NCI-H1930 (cell line): ENCODE measurements around the gene ACACA.
A peak's percentile ranks its signal among the peaks of the same experiment; 100 is the strongest.

Experiments used
- DNase-seq, 2 experiments: peaks; one replicate each; lab custom pipeline; 2025; lab: John Stamatoyannopoulos, UW

ACACA gene

GRCh38 chr17:37231887-37232286 is 174.7 kb downstream of the ACACA start:
- no peak for DNase-seq

- no peak for DNase-seq
Observed at GRCh38 chr17:37230633-37231032, 176.0 kb downstream of the ACACA start.

- DNase-seq = no peak
Observed at GRCh38 chr17:37225465-37225864, 181.2 kb downstream of the ACACA start.

GRCh38 chr17:37221865-37222264 is 184.8 kb downstream of the ACACA start:
- no peak for DNase-seq

GRCh38 chr17:37220607-37220953 is 186.1 kb downstream of the ACACA start:
- peak in 1 of 2 experiments; percentile 40 for DNase-seq

- no peak for DNase-seq
Observed at GRCh38 chr17:37219876-37220606, 186.6 kb downstream of the ACACA start.

- DNase-seq = no peak
Observed at GRCh38 chr17:37218849-37219248, 187.8 kb downstream of the ACACA start.

GRCh38 chr17:37214416-37214815 is 192.2 kb downstream of the ACACA start:
- no peak for DNase-seq

- DNase-seq = no peak
Observed at GRCh38 chr17:37213927-37214326, 192.7 kb downstream of the ACACA start.

- no peak for DNase-seq
Observed at GRCh38 chr17:37212179-37212578, 194.5 kb downstream of the ACACA start.

GRCh38 chr17:37211136-37211535 is 195.5 kb downstream of the ACACA start:
- no peak for DNase-seq

- no peak for DNase-seq
Observed at GRCh38 chr17:37207103-37207502, 199.5 kb downstream of the ACACA start.

GRCh38 chr17:37206299-37206698 is 200.3 kb downstream of the ACACA start:
- DNase-seq = no peak

- DNase-seq = no peak
Observed at GRCh38 chr17:37200497-37200896, 206.1 kb downstream of the ACACA start.

- DNase-seq = no peak
Observed at GRCh38 chr17:37197336-37197735, 209.3 kb downstream of the ACACA start.

- no peak for DNase-seq
Observed at GRCh38 chr17:37194208-37194607, 212.4 kb downstream of the ACACA start.

- no peak for DNase-seq
Observed at GRCh38 chr17:37191219-37191618, 215.4 kb downstream of the ACACA start.

- DNase-seq = no peak
Observed at GRCh38 chr17:37190493-37190892, 216.1 kb downstream of the ACACA start.

- DNase-seq = no peak
Observed at GRCh38 chr17:37188157-37188556, 218.5 kb downstream of the ACACA start.

- DNase-seq = no peak
Observed at GRCh38 chr17:37187262-37187661, 219.4 kb downstream of the ACACA start.

GRCh38 chr17:37182786-37183465 is 223.7 kb downstream of the ACACA start:
- DNase-seq = no peak

GRCh38 chr17:37180376-37180775 is 226.3 kb downstream of the ACACA start:
- DNase-seq = no peak

GRCh38 chr17:37179893-37180292 is 226.7 kb downstream of the ACACA start:
- no peak for DNase-seq
